ENCODE measurements around the gene ECI2.
"Not testable (repeated sequence)": the region's sequence is repeated elsewhere in the genome, so short reads cannot be mapped to it uniquely, and the experiment has no call there.

The ECI2 gene

GRCh38 chr6:4100655-4101054 is 34.7 kb downstream of the ECI2 start:
- no peak for DNase-seq

DNA sequence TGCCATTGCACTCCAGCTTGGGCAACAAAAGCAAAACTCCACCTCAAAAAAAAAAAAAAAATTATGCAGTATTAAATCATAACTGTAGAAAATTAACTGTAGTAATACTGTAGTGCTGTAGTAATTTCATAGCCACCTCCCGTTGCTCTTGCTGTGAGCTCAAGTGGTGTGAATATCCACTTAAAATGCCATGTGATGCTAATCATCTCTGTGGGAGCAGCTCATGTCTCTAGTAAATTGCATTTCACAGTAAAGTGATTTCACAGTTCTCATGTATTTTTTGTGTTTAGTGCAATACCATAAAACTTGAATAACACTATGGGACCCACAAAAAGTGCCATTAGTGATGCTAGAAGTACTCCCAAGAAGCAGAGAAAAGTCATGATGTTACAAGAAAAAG is 42.1 kb downstream of the ECI2 start:
- DNase-seq = no peak

DNA sequence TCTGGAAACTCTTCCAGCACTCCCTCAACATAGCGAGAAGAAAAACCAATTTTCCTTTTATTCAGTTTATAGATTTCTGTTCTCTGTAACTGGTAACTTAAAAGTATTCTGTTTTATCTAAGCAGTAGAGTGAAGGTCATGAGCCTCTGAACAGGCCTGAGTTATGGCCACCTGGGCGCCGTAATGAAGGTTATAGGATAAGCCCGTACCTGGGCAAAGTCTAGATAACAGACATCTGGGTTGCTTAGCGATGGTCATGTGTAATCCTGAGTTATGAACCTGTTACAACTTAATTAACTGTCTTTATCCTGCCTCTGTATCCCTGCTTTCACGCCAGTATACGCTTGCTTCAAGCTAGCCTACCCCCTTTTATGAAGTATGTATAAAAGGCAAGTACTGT is 43.4 kb downstream of the ECI2 start:
- DNase-seq = no peak

DNA sequence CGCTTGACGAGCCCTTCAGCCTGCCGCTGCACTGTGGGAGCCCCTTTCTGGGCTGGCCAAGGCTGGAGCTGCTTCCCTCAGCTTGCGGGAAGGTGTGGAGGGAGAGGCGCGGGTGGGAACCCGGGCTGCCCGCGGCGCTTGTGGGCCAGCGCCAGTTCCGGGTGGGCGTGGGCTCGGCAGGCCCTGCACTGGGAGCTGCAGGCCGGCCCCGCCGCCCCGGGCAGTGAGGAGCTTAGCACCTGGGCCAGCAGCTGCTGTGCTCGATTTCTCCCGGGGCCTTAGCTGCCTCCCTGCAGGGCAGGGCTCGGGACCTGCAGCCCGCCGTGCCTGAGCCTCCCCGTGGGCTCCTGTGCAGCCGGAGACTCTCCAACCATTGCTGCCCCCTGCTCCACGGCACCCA is 45.3 kb downstream of the ECI2 start:
- not testable (repeated sequence) for DNase-seq

- DNase-seq = no peak
Observed at GRCh38 chr6:4088704-4089103, 46.7 kb downstream of the ECI2 start.

DNA sequence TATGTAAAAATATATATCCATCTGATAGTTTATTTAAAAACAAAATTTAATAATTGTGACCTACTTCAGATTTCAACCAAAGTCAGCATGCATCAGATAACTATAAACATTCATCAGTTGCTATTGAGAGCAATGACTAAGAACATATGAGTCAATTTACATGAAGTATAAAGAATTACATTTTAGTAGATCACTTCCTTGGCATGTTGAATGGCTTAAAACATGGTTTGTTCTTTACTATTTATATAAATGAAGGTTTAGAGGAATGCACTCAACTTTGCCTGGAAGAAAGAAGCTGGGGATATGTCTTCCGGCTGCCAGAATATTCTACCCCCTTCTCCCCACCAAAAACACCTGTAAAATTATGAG is 50.1 kb downstream of the ECI2 start:
- no peak for DNase-seq

GRCh38 chr6:4084444-4085331 is 50.7 kb downstream of the ECI2 start:
- DNase-seq = no peak

DNA sequence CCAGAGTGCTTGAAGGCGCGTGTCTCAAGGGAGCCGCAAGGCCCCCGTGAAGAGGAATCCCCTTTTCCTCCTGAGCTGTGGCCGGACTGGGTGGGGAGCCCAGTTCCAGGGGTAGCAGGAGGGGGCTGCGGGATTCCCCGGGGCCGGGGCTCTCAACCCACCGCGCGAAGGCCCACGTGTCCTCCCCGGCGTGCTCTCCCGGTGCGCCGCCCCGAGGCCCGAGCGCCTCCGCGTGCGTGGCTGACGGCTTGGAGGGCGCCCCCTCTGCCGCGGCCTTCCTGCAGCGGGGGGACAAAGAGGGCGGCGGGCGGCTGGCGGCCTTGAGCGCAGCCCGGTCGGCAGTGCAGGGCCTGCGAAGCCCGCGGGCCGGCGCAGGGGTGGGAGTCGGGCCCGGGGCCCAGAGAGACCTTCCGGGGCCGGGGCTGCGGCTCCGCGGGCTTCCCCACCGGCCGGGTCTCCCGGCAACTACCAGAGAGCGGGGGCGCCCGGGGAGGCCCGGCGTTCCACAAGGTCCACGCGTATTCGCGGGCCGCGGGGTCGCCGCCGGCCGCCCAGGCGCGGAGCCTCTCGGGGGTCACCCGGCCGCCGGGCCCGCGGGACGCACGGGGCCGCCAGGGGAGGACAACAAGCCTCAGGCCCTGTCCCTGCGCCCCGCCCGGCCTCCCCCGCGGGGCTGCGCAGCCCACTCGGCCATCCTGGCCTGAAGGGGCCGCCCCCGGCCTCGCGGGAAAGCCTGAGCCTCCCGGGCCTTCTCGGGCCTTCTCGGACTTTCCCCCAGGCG is 56.5 kb downstream of the ECI2 start, which contains the start of gene FAM217A:
FAM217A (minus strand) TSS at position 447 of the 781 bp plus-strand sequence. CDS start 1,723 bp downstream, outside the sequence.
- no peak for DNase-seq

GRCh38 chr6:4074478-4075235 is 60.7 kb downstream of the ECI2 start:
- no peak for DNase-seq

- DNase-seq = no peak
Observed at GRCh38 chr6:4071330-4071729, 64.0 kb downstream of the ECI2 start.

GRCh38 chr6:4069199-4069598 is 66.2 kb downstream of the ECI2 start:
- no peak for DNase-seq

DNA sequence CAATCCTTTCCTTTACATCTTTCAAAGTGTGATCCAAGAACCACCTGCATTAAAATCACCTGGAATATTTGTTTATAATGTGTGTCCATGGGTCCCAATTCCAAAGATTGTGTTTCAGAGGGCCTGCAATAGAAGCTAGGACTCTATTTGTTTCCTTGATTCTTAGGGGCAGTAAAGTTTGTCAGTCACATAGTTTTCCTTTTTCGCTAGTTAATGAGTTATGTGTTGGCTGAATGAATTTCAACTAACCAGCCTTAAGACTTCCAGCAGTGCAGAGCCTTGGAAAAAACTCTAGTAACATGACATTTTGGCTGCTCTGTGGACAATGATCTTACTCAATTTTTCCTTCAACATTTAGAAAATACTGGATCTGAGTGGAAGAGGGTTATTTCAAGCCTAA is 67.7 kb downstream of the ECI2 start:
- no peak for DNase-seq

DNA sequence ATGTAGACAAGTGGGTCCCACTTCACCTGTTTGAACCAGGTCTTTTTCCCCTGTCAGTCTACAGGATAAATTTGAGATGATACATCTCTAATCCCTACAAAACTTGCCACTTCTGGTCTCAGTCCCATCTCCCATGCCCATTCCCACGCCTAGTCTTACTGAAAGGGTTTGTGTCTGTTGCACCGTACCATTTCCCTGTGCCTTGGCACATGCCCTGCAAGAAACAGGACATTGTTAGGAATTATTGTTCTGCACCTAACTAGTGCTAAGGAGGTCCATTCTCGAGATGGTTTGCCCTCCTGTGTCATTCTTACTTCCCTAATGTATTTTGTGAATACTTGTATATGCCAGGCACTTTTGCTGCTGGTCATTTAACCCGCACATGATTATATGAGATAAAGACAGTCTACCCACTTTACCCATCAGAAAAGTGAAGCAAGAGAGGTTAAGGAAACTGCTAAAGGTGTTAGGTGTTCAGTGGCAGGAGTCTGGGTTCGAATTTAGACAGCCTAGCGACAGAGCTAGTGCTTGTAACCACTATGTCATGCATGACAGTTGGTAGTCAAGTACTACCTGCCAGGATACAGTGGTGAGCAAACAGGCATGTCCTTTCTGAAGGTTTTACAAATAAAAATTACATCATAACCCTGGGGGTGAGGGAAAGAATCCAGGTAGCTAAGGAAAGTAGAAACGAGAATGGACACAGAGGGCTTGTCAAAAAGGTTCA is 69.2 kb downstream of the ECI2 start:
- no peak for DNase-seq
